NCI-H1105 treated with DMSO at 0.1 percent for 48 hours (cell line): Measurements from ENCODE around the gene IPO5.
"Not testable (repeated sequence)": the region's sequence is repeated elsewhere in the genome, so short reads cannot be mapped to it uniquely, and the experiment has no call there.

Source experiments
- DNase-seq: peaks from one replicate; lab custom pipeline; 2025; lab: John Stamatoyannopoulos, UW

IPO5 gene

DNA sequence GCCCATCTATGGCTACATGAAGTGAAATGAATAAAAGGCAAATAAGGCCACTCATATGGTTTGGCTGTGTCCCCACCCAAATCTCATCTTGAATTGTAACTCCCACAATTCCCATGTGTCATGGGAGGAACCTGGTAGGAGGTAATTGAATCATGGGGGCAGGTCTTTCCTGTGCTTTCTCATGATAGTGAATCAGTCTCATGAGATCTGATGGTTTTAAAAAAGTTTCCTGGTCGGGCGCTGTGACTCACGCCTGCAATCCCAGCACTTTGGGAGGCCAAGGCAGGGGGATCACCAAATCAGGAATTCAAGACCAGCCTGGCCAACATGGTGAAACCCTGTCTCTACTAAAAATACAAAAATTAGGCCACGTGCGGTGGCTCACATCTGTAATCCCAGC is 4.2 kb upstream of the IPO5 start:
- DNase-seq = not testable (repeated sequence)

DNA sequence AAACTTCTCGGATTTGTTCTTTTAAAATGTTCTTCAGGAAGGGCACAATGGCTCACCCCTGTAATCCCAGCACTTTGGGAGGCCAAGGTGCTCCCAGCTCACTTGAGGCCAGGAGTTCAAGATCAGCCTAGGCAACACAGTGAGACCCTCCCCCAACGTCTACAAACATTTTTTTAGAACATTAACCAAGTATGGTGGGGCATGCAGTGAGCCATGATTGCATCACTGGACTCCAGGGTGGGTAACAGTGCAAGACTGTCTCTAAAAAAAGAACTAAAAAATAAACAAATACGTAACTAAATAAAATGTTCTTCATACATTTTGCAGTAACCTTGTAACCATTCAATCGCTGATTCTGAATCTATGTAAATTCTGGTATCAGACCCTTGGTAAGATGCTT is 2.1 kb upstream of the IPO5 start:
- no peak for DNase-seq

DNA sequence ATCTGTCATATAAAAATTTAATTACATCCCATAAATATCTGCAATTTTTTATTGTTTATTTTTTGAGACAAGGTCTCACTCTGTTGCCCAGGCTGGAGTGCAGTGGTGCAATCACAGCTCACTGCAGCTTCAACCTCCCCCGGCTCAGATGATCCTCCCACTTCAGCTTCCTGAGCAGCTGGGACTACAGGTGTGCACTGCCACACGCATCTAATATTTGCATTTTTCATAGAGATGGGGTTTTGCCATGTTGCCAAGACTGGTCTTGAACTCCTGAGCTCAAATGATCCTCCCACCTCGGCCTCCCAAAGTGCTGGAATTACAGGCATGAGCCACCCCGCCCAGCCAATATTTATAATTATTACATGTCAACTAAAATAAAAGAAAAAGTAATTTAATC is 644 bp upstream of the IPO5 start:
- DNase-seq = not testable (repeated sequence)

DNA sequence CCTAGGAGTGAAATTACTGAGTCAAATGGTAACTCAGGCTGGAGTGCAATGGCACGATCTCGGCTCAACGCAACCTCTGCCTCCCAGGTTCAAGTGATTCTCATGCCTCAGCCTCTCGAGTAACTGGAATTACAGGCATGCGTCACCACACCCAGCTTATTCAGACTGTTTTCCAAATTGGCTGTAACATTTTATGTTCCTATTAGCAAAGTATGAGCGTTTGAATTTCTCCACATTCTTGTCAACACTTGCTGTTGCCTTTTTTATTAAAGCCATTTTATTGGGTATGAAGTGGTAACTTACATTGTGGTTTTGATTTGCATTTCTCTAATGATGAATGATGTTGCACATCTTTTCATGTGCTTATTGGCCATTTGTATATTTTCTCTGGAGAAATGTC is 7.9 kb downstream of the IPO5 start:
- no peak for DNase-seq

DNA sequence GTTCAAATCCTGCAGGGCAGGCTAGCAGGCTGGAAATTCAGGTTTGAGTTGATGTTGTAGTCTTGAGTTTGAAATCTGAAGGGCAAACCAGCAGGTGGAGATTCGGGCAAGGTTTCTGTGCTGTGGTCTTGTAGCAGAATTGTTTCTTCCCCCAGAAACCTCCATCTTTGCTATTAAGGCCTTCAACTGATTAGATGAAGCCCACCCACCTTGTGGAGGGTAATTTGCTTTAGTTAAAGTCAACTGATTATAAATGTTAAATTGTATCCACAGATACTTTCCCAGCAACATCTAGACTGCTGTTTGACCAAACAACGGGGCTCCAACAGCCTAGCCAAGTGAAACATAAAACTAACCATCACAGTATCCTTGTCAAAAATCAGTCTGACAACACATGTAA is 9.4 kb downstream of the IPO5 start:
- no peak for DNase-seq

DNA sequence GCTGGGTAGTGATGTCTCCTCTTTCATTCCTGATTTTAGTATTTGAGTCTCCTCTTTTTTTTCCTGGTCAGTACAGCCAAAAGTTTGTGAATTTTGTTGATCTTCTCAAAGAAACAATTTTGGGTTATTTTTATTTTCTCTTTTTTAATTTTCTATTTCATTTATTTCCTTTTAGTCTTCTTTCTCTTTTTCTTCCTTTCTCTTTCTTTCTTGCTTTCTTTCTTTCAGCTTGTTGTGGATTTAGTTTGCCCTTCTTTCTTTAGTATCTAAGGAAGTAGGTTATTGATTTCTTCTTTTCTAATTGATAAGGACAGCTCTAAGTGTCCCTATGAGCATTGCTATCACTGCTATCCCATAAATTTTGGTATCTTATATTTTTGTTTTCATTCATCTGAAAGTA is 13.8 kb downstream of the IPO5 start:
- DNase-seq = no peak

DNA sequence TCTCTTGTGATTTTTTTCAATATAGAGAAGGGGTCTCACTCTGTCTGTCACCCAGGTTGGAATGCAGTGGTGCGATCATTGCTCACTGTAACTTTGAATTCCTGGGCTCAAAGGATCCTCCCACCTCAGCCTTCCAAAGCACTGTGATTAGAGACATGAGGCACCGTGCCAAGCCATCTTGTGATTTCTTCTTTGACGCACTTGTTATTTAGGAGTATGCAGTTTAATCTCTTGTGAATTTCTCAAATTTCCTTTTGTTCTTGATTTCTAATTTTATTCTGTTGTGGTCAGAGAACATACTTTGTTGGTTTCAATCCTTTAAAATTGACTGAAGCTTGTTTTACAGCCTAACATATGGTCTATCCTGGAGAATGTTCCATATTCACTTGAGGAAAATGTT is 14.5 kb downstream of the IPO5 start:
- DNase-seq = no peak

DNA sequence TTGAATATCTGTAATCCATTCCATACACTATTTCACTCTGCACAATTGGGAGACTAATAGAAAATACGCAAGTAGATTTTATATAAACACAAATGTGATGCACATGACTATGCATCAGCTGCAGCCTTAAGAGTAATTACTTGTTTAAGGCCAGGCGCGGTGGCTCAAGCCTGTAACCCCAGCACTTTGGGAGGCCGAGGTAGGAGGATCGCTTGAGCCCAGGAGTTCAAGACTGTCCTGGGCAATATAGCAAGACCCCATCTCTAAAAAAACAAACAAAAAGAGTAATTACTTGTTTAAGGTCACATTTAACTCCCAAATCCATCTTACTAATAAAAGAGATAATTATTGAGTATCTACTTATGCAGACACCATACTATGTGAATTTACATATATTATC is 18.0 kb downstream of the IPO5 start:
- no peak for DNase-seq

DNA sequence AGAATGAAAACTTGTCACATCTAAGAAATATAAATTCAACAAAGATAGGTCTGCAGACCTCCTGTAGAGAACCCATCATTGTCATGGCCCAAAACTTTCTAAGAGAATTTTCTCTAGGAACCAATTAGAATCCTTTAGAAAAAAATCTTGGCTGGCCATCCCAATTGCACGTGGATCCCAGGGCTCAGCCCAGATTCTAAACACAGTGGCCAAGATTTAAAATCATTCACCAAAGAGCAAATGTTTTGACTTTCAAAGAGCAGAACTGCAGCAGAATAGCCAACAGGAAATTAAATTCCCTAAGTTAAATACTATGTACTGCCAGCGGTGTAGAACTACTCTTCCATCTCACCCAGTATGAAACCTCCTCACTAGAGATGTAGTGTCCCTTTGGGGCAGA is 21.3 kb downstream of the IPO5 start:
- DNase-seq = no peak

DNA sequence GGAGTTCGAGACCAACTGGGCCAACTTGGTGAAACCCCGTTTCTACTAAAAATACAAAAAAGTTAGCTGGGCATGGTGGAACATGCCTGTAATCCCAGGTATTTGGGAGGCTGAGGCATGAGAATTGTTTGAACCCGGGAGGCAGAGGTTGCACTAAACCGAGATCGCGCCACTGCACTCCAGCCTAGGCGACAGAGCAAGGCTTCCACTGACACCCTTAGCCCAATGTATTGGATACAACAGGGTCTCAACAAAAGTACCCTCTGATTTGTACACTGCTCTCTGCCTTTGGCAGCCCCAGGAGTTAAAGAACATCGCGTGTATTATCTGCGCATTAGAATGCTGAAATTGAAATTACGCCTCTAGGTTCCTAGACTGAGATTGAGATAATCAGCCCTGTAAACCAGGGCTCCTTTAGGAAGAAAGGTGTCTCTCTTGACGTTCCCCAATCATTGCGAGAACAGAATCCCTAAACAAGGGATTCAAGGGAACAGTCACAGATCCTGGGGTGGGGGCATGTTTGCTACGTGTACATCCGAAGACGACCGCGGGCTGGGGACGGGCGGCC is 21.9 kb downstream of the IPO5 start:
- DNase-seq = no peak

DNA sequence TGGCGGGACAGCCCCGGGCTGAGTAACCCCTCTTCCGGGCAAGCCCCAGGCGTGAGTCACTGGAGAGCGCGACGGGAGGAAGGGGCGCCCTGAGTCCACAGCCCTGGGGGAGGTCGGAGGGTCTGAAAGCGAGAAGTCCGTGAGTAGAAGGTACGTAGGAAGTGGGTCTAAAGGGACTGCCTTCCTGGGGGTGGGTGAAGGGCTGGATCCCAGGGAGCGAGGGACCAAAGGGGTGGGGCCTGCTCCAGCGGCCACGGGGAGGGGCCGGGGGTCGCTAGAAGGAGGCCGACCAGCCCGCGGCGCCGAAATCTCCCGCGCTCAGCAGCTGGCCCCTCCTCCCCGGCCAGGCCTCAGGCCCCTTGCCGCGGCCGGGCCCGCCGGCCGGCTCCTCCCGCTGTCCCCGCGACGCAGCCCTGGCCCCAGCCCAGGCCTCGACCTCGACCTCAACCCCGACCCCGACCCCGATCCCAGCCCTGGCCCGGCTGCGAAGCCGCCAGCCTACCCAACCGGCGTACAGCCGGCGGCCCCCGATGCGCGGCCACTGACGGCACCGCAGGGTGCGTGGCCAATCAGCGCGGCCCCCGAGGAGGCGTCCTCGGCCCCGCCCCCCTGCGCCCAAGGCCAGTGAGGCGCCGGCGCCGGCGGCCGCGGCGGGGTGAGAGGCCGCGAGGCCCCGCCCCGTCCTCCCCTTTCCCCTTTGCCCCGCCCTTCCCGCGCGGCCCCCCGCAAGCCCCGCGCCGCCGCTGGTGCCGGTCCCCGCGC is 22.6 kb downstream of the IPO5 start:
- peak; percentile 77 for DNase-seq

DNA sequence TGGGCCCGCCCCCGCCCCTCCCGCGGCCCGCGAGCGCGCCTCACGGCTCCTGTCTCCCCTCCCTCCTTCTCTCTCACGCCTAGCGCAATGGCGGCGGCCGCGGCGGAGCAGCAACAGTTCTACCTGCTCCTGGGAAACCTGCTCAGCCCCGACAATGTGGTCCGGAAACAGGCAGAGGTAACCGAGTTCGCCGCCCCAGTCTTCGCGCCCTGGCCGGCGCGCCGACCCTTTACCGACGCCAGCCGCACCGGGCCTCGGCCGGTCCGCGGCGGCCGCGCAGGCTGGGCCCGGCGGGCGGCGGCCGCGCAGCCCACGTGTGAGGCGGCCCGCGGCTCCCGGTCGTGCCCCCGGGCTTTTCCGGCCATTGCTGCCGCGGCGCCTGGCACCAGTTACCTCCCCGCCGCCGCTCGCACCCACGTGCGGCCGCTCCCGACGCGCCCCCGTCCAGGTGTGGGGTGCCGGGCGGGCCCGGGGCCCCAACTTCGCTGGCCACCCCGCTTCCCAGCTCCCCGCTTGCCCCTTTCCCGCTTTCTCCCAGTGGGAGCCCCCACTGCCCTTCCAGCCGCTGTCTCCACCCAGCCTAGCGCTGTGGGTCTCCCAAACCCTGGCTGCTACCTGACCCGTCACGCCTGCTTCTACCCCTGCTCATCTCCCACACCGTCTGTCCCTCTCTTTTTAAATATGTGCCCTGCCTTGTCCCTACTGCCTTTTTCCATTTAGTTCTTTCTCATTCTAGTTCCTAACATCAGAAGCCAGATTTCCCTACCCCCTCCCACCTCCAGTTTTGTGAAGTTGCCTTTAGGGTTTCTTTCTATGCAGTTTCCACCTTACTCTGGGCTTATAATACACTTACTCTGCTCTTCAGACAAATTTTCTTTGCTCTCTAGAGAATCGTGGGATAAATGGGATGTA is 23.4 kb downstream of the IPO5 start:
- peak; percentile 3 for DNase-seq

DNA sequence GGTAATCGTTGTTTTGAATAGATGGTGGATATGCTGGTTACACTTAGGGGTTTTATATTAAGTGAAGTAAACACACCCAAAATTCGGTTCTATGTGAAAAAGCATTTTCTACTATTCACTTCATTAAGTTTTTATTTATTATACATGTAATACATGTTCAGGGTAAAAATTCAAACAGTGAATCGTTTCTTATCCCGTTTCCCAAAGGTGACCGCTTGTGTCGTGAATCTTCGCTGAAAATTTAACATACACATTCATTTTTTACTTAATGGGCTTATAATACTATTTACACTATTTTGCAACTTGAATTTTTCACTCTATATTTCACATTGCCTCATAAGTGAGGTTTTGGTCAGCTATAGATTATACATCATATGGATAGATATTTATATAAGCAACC is 24.5 kb downstream of the IPO5 start:
- no peak for DNase-seq

DNA sequence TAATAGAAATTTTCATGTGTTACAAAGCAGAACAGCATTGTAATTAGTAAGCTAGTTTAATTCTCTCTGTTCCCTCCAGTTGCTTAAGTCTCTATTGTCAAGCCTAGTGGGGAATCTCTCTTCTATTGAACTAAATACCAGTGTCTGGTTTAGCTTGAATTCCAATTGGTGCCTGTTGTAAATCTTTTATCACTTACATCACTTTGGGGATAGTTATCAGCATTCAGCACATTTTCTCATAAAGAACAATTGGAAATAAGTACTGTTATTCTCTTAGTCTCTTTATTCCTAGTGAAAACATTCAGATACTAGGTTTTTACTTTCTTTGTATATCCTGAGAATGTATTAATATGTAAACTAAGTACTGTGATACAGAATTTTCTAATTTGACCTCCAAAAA is 25.2 kb downstream of the IPO5 start:
- no peak for DNase-seq

DNA sequence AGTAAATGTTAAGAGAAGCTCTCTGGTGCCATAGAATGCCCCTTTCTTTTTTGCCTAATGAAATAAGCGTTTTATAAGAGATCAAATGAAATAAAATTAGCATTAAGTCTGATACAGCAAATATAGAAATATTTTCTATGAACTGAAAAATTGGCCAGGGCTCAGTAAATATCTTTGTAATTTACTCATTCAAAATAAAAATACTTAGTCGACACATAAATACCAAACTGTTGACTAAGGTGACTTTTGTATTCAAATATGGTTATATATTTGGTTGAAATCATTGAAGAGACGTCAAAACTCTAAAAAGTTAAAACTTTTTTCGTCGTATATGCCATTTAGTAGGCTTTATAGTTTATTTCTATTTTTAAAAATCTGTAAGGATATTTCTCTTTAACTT is 25.6 kb downstream of the IPO5 start:
- DNase-seq = no peak

DNA sequence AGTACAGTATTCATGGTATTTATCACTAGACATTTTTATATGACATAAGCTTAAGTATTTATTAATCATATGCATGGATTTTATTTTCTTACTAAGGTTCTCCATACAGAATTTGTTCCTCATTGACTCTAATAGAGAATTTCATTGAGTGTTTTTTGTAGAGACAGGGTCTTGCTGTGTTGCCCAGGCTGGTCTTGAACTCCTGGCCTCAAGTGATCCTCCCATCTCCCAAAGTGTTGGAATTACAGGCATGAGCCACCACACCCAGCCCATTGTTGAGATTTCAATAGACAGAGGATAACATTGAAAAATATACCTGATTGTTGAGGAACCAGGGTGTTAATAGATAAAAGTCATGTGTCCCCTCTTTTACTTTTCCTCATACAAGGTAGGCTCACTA is 26.1 kb downstream of the IPO5 start:
- DNase-seq = no peak

DNA sequence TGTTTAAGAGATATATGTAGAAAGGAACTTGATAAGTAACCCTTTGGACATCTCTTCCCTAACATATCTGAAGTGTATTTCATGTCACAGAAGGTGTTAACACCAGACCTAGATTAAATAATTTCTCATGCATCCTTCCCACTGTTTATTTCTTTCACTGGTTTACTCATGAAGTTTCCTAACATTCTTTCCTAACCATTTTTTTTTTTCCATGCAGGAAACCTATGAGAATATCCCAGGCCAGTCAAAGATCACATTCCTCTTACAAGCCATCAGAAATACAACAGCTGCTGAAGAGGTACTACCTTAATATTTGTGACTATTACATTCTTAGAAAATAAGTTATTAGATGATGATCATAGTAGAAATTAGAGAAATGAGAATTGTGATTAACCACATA is 28.8 kb downstream of the IPO5 start:
- no peak for DNase-seq

DNA sequence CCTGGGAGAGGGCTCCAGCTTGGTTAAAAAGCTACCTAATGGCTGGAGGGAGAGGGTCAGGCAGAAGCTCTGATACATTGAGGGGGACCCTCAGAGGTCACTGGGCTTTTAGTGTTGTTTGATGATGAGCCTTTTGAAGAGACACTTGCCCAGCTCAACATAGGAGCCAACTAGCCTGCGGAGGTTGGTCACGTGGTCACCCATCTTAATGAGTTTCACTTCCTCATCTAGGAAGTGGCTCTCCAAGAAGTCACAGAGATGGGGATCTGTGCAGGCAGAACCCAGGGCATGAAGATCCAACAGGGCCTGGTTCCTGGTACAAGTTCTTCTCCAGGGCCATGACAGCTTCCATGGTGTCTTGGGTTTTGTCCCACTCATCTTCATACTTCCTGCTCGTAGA is 33.4 kb downstream of the IPO5 start:
- DNase-seq = no peak

DNA sequence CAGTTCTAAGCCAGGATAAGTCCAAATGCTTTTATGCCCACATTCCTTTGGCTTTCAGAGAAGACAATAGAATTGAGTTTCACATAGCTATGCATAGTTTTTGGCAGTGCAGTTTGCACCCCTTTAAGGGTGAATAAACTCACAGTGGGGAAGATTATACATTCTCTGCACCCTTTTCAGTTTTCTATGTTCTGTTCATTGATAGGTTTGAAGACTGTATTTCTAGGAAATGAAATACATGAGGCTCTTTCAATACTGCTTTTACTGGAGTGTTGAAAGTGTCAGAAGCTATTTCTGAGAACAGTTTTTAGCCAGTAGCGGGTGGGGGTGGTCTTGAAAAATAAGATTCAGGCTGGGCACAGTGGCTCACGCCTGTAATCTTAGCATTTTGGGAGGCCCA is 46.2 kb downstream of the IPO5 start:
- no peak for DNase-seq

DNA sequence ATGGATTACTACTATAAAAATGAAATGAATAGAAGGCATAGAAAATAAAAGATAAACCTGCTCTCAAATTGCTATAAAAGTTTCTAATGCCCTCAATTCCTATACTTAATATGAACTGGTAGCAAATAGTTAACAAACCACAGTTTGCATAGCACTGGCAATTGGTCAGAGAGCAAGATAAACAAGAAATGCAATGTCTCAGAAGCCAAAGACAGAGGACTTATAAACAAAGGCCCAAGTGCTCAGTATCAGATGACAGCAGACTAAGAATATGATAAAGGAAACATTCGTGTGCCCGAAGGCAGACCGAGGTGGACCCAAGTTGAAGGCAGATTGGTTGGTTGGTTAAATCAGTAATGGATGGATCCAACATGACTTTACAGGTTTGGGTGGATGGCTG is 50.6 kb downstream of the IPO5 start:
- no peak for DNase-seq

DNA sequence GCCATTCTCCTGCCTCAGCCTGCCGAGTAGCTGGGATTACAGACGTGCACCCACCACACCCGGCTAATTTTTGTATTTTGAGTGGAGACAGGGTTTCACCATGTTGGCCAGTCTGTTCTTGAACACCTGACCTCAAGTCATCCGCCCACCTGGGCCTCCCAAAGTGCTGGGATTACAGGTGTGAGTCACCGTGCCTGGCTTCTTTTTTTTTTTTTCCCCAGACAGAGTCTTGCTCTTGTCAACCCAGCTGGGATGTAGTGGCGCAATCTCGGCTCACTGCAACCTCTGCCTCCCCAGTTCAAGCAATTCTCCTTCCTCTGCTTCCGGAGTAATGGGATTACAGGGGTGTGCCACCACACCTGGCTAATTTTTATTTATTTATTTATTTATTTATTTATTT is 51.5 kb downstream of the IPO5 start:
- not testable (repeated sequence) for DNase-seq

DNA sequence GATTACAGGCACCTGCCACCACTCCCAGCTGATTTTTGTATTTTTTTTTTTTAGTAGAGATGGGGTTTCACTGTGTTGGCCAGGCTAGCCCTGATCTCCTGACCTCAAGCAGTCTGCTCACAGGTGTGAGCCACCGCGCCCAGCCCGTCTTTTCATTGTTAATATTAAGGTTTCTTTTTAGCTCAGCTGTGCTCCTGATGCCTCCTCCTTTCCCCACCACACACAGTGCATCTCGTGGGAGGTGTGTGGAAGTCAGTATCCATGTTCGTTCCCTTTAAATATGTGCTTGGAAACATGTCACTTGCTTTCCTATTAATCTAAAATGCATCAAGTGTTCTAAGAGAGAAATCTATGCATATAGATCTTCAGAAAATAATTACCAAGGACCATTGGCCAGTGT is 53.5 kb downstream of the IPO5 start:
- no peak for DNase-seq

DNA sequence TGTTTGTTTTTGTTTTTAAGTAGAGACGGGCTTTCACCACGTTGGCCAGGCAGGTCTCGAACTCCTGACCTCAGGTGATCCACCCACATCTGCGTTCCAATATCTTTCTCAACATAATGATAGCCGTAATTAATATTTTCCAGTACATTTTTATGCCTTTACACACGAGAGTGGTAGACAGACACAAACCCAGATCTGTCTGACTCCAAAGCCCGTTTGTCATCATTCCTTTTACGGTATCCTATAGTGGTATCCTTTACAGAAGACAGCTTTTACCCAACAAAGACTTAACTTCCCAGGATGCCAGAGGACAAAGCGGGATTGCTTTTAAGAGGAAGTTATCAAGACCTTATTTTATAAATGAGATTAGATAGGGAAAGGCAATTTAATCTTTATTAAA is 59.8 kb downstream of the IPO5 start:
- no peak for DNase-seq
